Fibroblast of lung (primary cell): ENCODE results near the gene LRIF1. TPM values are rescaled to one million over a fixed set of nuclear protein-coding genes. Genes with fewer than 3 reads are reported as not detected.
A peak's percentile ranks its signal among the peaks of the same experiment; 100 is the strongest.

Source experiments
- DNase-seq, 2 donors: peaks; one replicate each; pipeline versions ENCODE4 v3.0.0 to v3.0.0-alpha.2; 2010; ENCODE audit warnings: low read depth in 2 of 2
- H2AFZ ChIP-seq: 2 replicates; pipeline ENCODE4 v1.5.1; 2012; ENCODE audit warnings: low read length, control low read depth, inconsistent platforms
- H3K27ac ChIP-seq: 2 replicates; pipeline ENCODE4 v1.5.1; 2011; ENCODE audit warnings: low read length, control low read depth; ENCODE audit not compliant: insufficient read depth
- H3K27me3 ChIP-seq: 2 replicates; pipeline ENCODE4 v1.5.1; 2011; ENCODE audit warnings: mild to moderate bottlenecking, low read length; ENCODE audit not compliant: control insufficient read depth, insufficient read depth
- H3K36me3 ChIP-seq: 2 replicates; pipeline ENCODE4 v1.5.1; 2011; ENCODE audit warnings: low read length; ENCODE audit not compliant: control insufficient read depth, insufficient read depth
- H3K4me1 ChIP-seq: 2 replicates; pipeline ENCODE4 v1.5.1; 2011; ENCODE audit warnings: low read length; ENCODE audit not compliant: control insufficient read depth, insufficient read depth; ENCODE audit errors: extremely low read depth
- H3K4me2 ChIP-seq: 2 replicates; pipeline ENCODE4 v1.5.1; 2011; ENCODE audit warnings: low read length, control low read depth; ENCODE audit not compliant: insufficient read depth; ENCODE audit errors: extremely low read depth
- H3K4me3 ChIP-seq, 4 experiments: fragments of 200-600 bp in 1 of 4; sonication (generic) in 1 of 4; replicated peaks in 1 of 4; 2 replicates each; pipeline ENCODE4 v1.5.1; 2011 to 2016; ENCODE audit warnings: low read length in 4 of 4, low read depth in 3 of 4, mild to moderate bottlenecking in 3 of 4, control low read depth in 2 of 4, inconsistent platforms in 1 of 4, mixed read lengths in 1 of 4; ENCODE audit not compliant: insufficient read depth in 1 of 4; ENCODE audit errors: control extremely low read depth in 1 of 4
- H3K79me2 ChIP-seq: 2 replicates; pipeline ENCODE4 v1.5.1; 2012; ENCODE audit warnings: mild to moderate bottlenecking, low read length, inconsistent platforms; ENCODE audit not compliant: control insufficient read depth, insufficient read depth
- H3K9ac ChIP-seq: 2 replicates; pipeline ENCODE4 v1.5.1; 2011; ENCODE audit warnings: mild to moderate bottlenecking, low read length, control low read depth; ENCODE audit not compliant: insufficient read depth
- H3K9me3 ChIP-seq: 2 replicates; pipeline ENCODE4 v1.5.1; 2012; ENCODE audit warnings: low read depth, low read length; ENCODE audit not compliant: control insufficient read depth, insufficient read depth
- H4K20me1 ChIP-seq: 2 replicates; pipeline ENCODE4 v1.5.1; 2011; ENCODE audit warnings: low read length; ENCODE audit not compliant: control insufficient read depth, insufficient read depth; ENCODE audit errors: extremely low read depth
- CTCF ChIP-seq, 2 donors: IDR thresholded peaks in 1 of 2; conservative IDR thresholded peaks in 1 of 2; 1 replicate in 1 of 2; 2 replicates in 1 of 2; pipeline ENCODE4 v1.5.1; 2011 to 2012; ENCODE audit warnings: low read length in 2 of 2, control low read depth in 1 of 2, inconsistent platforms in 1 of 2, low read depth in 1 of 2, mild to moderate bottlenecking in 1 of 2
- EZH2 ChIP-seq: IDR thresholded peaks from 2 replicates; pipeline ENCODE4 v1.5.1; 2012; ENCODE audit warnings: low read length, control low read depth, mild to moderate bottlenecking; ENCODE audit errors: missing control alignments
- polyA plus RNA-seq, 2 donors: library from polyadenylated mRNA; depleted of rRNA in 1 of 2; stranded (reverse) in 1 of 2; unstranded in 1 of 2; fragments of >200 nt; gene quantifications; 2 replicates each; pipeline ENCODE4 v1.2.1, GENCODE V29; 2011 to 2012; ENCODE audit warnings: missing spikeins in 1 of 2
- total RNA-seq: library from RNA; depleted of rRNA; stranded (reverse); fragments of >200 nt; gene quantifications from 2 replicates; pipeline ENCODE4 v1.2.1, GENCODE V29; 2014

The LRIF1 gene
- total and polyA plus RNA-seq, 2 donors (not counting 1 experiment from before 2014, with no cell fraction given) = 11.9 to 17.2 TPM

GRCh38 chr1:110951161-110951560 is 12.6 kb downstream of the LRIF1 start:
- Histone ChIP-seq H3K27me3 (no peaks in the 10 kb centered on the region), H3K4me1 (no peaks in the 10 kb centered on the region), H3K4me3 (no peak overlapping the region), H3K4me2 (no peak overlapping the region), H3K79me2 (peaks cover 2% of the 10 kb centered on the region), H4K20me1 (no peaks in the 10 kb centered on the region), H2AFZ (no peak overlapping the region), H3K27ac (no peak overlapping the region), H3K9ac (no peak overlapping the region), H3K36me3 (peaks cover 2% of the 10 kb centered on the region), H3K9me3 (no peaks in the 10 kb centered on the region)
- no peak for DNase-seq
- no peak for TF ChIP-seq EZH2
- no peak for TF ChIP-seq CTCF (conservative IDR thresholded peaks at IDR 0.05 in 1 of 2, IDR thresholded peaks at IDR 0.05 in 1 of 2; ENCODE audit: low read depth in 1 of 2, low read length in 2 of 2)

DNA sequence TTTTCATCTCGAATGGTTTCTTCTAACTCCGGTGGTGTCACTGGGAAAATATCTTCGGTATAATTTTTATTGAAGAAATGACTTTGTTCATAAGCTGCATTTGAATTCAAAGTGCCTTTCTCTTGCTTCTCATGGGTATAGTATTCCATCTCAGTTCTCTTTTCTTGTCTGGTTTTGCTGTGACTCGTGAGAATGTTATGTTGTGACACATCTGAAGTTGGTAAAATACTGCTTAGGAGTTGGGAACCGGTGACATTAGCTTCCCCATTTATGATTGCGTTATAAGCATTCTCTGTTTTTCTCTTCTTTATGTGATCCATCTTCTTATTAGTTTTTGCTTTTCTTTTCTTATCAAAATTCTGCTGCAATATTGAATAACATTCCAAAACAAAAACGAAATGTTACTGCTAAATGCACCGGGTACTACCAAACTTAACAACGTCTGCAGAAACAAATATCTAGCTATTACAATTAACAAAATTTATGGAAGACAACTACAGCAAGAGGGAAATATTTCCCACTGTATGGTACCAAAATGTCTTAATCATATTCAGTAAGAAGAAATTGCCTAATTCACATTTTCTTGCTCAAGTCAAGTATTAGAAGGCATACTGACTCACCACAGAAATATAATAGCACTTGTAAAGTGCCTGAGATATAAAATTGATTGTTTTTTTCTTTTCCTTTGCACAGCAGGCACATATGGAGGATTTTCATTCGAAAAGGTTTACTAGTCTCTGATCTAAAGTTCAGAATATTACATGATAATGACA is 15.5 kb downstream of the LRIF1 start:
- Histone ChIP-seq H4K20me1 (no peaks in the 10 kb centered on the region), H3K27me3 (no peaks in the 10 kb centered on the region), H3K9me3 (no peaks in the 10 kb centered on the region), H3K4me3 (no peak overlapping the region), H3K79me2 (no peaks in the 10 kb centered on the region), H3K4me2 (no peak overlapping the region), H3K9ac (no peak overlapping the region), H3K36me3 (peaks cover 2% of the 10 kb centered on the region), H3K4me1 (no peaks in the 10 kb centered on the region), H2AFZ (no peak overlapping the region), H3K27ac (no peak overlapping the region)
- TF ChIP-seq CTCF (conservative IDR thresholded peaks at IDR 0.05 in 1 of 2, IDR thresholded peaks at IDR 0.05 in 1 of 2; ENCODE audit: low read depth in 1 of 2, low read length in 2 of 2) (no peak), EZH2 (no peak)
- peak; percentile 10 to 45 for DNase-seq

- H3K36me3 ChIP-seq = peaks cover 2% of the 10 kb centered on the region
- H3K9me3 ChIP-seq = no peaks in the 10 kb centered on the region
- H3K27ac ChIP-seq = no peak overlapping the region
- DNase-seq = no peak
- no peak overlapping the region for H3K9ac ChIP-seq
- no peak overlapping the region for H3K4me3 ChIP-seq
- H3K27me3 ChIP-seq = no peaks in the 10 kb centered on the region
- no peaks in the 10 kb centered on the region for H3K4me1 ChIP-seq
- no peak overlapping the region for H2AFZ ChIP-seq
- H3K79me2 ChIP-seq = no peaks in the 10 kb centered on the region
- TF ChIP-seq EZH2 (no peak), CTCF (conservative IDR thresholded peaks at IDR 0.05 in 1 of 2, IDR thresholded peaks at IDR 0.05 in 1 of 2; ENCODE audit: low read depth in 1 of 2, low read length in 2 of 2) (no peak)
- no peak overlapping the region for H3K4me2 ChIP-seq
- no peaks in the 10 kb centered on the region for H4K20me1 ChIP-seq
Measured at GRCh38 chr1:110945626-110946025, 18.1 kb downstream of the LRIF1 start.
